ENCODE data around the gene DOCK10. TPM values are rescaled to one million over a fixed set of nuclear protein-coding genes. Genes with fewer than 3 reads are reported as not detected.

DOCK10 gene
- total RNA-seq, 1 donor from 2014 or later: 14.3 TPM

DNA sequence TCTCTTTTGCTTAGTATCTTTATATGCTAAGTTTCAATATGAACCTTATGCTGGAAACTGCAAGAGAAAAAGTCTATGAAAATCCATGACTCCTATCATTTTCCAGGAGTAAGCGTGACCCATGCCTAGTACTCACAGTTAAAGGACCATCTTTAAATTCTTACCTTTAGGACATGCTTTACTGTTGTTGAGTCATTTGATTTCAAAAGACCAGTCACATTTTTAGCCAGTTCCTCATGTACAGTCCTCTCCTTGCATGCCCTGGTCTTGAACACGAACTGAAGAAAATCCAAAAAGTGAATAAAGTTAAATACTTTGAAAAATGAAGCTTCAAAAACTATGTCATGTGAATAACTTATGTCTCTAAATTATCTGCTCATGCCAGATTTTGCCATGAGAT, 208.3 kb downstream of the DOCK10 start:
- Mint-ChIP-seq H3K9me3 (ENCODE audit: low read depth) (no peaks in the 10 kb centered on the region), H3K36me3 (ENCODE audit: low read depth) (peaks cover 16% of the 10 kb centered on the region), H3K27ac (ENCODE audit: unreplicated experiment) (no peak overlapping the region), H3K4me3 (ENCODE audit: unreplicated experiment) (no peak overlapping the region), H3K4me1 (ENCODE audit: low read depth) (peaks cover 31% of the 10 kb centered on the region), H3K27me3 (ENCODE audit: low read depth) (no peaks in the 10 kb centered on the region)
- DNase-seq (ENCODE audit: low spot score): no peak
- TF ChIP-seq CTCF (IDR thresholded peaks at IDR 0.05): no peak

DNA sequence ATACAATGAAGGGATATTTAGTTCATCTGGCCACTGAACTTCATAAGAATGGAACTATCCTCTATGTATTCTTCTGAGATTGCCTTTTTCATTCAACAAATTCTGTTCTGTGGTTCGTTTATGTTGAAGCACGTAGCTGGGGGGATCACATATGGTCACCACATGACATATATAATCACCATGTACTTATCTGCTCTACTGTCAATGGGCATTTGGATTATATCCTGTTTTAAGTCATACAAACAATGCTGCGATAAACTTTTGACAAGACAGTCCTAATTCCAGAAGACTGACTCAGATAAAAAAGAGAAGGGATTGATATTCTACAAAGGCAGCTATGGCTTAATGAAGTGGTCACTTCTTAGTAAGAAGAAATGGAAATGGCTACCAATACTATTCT, 210.1 kb downstream of the DOCK10 start:
- Mint-ChIP-seq H3K27ac (ENCODE audit: unreplicated experiment) (no peak overlapping the region), H3K9me3 (ENCODE audit: low read depth) (no peaks in the 10 kb centered on the region), H3K27me3 (ENCODE audit: low read depth) (no peaks in the 10 kb centered on the region), H3K4me3 (ENCODE audit: unreplicated experiment) (no peak overlapping the region), H3K4me1 (ENCODE audit: low read depth) (peaks cover 14% of the 10 kb centered on the region), H3K36me3 (ENCODE audit: low read depth) (peaks cover 27% of the 10 kb centered on the region)
- DNase-seq (ENCODE audit: low spot score): no peak
- TF ChIP-seq CTCF (IDR thresholded peaks at IDR 0.05): no peak

DNA sequence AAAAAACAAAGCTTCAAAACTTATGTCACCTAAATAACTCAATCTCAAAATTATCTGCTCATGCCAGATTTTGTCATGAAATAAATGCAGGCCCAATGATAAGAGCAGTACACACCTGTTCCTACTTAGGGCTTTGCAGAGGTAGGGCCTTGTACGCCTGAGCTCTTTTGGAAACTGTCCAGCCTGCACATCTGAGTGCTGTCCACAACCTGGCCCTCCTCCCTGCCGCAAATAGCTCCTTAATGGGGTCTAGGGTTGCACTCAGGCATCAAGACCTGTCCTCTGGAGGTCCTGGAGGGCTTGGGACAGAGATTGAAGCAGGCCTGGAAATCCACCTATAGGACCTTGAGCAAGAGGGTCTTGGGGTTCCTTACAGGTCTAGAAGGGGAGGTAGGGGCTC, 210.7 kb downstream of the DOCK10 start:
- no peaks in the 10 kb centered on the region for H3K27me3 Mint-ChIP-seq (ENCODE audit: low read depth)
- peaks cover 28% of the 10 kb centered on the region for H3K36me3 Mint-ChIP-seq (ENCODE audit: low read depth)
- no peak for DNase-seq (ENCODE audit: low spot score)
- no peak overlapping the region for H3K27ac Mint-ChIP-seq (ENCODE audit: unreplicated experiment)
- H3K9me3 Mint-ChIP-seq (ENCODE audit: low read depth): no peaks in the 10 kb centered on the region
- H3K4me3 Mint-ChIP-seq (ENCODE audit: unreplicated experiment): no peak overlapping the region
- peaks cover 9% of the 10 kb centered on the region for H3K4me1 Mint-ChIP-seq (ENCODE audit: low read depth)
- TF ChIP-seq CTCF (IDR thresholded peaks at IDR 0.05): no peak

GRCh38 chr2:224820283-224820991, 221.8 kb downstream of the DOCK10 start:
- H3K9me3 Mint-ChIP-seq (ENCODE audit: low read depth): peaks cover 8% of the 10 kb centered on the region
- no peaks in the 10 kb centered on the region for H3K27me3 Mint-ChIP-seq (ENCODE audit: low read depth)
- H3K4me3 Mint-ChIP-seq (ENCODE audit: unreplicated experiment): no peak overlapping the region
- no peak for TF ChIP-seq CTCF (IDR thresholded peaks at IDR 0.05)
- no peak for DNase-seq (ENCODE audit: low spot score)
- H3K4me1 Mint-ChIP-seq (ENCODE audit: low read depth): peaks cover 45% of the 10 kb centered on the region
- peaks cover 7% of the 10 kb centered on the region for H3K36me3 Mint-ChIP-seq (ENCODE audit: low read depth)
- no peak overlapping the region for H3K27ac Mint-ChIP-seq (ENCODE audit: unreplicated experiment)

DNA sequence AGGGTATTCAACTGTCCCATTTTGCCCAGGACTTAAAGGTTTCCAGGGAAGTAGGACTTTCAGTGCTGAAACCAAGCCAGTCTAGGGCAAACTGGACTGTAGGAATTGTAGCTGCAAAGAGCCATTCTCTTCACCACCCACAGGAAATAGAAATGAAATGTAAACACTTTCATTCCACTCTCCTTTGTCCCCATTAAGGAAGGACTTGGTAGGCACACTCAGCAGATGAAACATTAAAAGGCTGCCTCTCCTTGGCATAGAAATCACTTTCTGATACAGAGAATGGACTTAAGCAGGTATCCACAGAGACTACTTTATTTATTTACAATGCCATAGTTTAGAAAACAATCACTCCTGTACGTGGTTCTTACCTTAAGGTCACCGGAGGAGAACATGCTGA, 223.2 kb downstream of the DOCK10 start:
- peaks cover 7% of the 10 kb centered on the region for H3K36me3 Mint-ChIP-seq (ENCODE audit: low read depth)
- no peaks in the 10 kb centered on the region for H3K27me3 Mint-ChIP-seq (ENCODE audit: low read depth)
- H3K9me3 Mint-ChIP-seq (ENCODE audit: low read depth): peaks cover 8% of the 10 kb centered on the region
- TF ChIP-seq CTCF (IDR thresholded peaks at IDR 0.05): no peak
- DNase-seq (ENCODE audit: low spot score): no peak
- H3K4me3 Mint-ChIP-seq (ENCODE audit: unreplicated experiment): no peak overlapping the region
- H3K4me1 Mint-ChIP-seq (ENCODE audit: low read depth): peaks cover 45% of the 10 kb centered on the region
- H3K27ac Mint-ChIP-seq (ENCODE audit: unreplicated experiment): peak overlapping the region; percentile 9
